Superior temporal gyrus (tissue), 1 donor: ENCODE data around the gene CDK19.
"Not testable (repeated sequence)": the region's sequence is repeated elsewhere in the genome, so short reads cannot be mapped to it uniquely, and the experiment has no call there.

Experiments used
- DNase-seq: peaks from one replicate; pipeline ENCODE4 v3.0.0-alpha.2; 2016; ENCODE audit errors: extremely low spot score

CDK19 gene

DNA sequence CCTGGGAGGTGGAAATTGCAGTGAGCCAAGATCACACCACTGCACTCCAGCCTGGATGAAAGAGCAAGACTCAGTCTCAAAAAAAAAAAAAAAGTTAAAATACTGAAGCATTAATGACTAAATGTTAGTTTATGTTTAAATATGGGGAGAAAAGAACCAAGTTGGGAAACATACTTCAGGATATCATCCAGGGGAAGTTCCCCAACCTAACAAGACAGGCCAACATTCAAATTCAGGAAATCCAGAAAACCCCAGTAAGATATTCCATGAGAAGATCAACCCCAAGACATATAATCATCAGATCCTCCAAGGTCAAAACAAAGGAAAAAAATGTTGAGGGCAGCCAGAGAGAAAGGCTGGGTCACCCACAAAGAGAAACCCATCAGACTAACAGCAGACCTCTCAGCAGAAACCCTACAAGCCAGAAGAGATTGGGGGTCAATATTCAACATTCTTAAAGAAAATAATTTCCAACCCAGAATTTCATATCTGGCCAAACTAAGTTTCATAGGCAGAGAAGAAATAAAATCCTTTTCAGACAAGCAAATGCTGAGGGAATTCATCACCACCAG is 237.6 kb downstream of the CDK19 start:
- not testable (repeated sequence) for DNase-seq

DNA sequence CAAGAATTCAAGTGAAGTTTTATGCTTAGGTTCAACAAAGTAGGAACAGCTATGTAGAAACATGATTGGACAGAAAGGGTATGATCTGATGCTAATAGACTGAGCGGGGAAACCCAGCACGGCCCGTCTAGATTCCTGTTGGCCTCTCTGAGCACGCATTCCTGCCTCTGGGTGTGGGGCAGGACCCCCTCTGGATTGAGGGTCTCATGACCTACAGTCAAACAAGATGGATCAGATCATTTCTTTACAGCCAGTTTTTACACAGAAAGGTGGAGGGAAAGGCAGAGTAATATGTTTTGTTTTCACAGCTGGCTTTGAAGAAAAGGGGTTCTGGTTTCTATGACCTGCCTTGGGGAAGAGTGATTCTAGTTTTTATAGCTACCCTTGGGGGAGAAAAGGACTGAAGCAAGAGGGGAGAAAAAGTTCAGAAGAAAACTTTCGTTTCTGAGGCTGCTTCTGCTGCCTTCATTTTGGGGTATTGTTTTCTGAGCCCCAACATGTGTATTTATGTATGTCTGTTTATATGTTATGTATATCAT is 239.3 kb downstream of the CDK19 start:
- DNase-seq = no peak

DNA sequence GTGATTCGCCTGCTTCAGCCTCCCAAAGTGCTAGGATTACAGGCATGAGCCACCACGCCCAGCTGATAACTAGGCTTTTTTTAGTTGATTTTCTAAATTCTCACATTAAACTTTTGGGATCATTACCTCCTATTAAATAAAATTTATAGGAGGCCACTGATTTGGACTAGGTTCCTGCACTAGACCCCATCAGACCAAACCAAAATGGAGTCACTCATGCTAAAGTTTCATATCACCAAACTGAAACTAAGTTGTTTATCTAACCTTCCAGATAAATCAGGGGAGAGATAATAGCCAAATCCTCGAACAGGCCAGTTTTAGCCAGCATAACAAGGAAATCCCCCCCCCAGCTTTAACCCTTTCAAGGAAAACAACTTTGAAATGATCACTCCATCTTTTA is 240.5 kb downstream of the CDK19 start:
- DNase-seq = no peak

DNA sequence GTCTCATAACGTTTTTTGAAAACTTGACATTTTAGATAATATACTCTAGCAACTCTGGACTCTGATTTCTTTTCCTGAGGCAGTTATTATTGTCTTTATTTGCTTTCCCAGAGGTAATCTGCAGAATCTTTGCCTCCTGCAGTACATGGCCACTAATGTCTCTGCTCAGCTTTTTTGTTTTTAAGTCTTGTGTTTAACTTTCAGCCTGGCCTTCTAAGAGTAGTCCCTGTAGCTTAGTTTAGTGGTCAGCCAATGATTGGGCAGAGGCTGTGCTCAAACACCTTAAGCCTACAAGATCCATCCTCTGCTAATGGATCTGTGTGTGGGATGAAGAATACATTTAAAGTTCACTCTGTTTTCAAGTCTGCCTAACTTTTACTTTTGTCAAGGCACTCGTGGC is 241.7 kb downstream of the CDK19 start:
- DNase-seq = no peak

DNA sequence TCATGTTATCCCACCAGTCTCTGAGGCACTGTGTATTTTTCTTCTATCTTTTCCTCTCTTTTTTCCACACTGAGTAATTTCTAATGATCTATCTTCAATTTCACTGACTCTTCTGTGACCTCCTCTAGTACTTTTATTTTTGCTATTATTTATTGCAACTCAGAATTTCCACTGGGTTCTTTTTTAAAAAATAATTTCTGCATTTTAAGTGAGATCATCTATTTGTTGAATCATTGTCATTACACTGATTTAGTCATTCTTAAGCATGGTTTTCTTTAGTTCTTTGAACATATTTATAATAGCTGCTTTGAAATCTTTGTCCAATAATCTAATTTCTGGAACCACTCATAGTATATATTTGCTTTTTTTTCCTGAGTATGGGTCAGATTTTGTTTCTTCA is 242.1 kb downstream of the CDK19 start:
- no peak for DNase-seq

DNA sequence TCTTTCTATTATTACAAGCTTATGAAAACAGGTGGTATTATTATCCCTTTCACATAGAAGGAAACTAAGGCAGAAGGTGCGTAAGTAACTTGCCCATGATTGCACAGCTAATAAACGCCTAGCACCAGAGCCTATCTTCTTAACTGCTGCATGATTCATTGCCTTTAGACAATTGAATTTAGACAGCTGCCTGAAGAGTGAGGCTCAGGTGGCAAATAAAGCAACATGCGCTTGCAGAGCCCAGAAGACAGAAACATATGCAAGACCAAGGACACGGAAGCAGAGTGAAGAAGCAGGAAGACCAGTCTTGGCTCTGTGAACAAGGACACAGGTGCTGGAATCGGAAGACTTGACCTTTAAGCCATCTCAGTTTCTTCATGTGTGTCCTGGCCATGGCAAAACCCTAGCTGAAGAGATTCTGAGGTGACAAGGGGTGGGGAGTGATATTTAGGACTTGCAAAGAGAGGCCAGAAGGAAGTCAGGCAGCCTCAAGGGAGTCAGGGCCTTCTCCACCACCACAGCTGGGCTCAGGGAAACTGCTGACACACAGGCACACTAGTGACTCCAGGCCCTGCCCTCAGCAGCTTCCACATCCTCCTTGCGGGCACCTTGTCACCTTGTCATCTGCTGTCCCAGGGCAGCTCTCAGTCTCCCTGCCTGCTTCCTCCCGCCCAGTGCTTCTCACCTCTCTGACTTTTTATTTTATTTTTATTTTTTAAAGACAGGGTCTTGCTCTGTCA is 247.1 kb downstream of the CDK19 start:
- no peak for DNase-seq

DNA sequence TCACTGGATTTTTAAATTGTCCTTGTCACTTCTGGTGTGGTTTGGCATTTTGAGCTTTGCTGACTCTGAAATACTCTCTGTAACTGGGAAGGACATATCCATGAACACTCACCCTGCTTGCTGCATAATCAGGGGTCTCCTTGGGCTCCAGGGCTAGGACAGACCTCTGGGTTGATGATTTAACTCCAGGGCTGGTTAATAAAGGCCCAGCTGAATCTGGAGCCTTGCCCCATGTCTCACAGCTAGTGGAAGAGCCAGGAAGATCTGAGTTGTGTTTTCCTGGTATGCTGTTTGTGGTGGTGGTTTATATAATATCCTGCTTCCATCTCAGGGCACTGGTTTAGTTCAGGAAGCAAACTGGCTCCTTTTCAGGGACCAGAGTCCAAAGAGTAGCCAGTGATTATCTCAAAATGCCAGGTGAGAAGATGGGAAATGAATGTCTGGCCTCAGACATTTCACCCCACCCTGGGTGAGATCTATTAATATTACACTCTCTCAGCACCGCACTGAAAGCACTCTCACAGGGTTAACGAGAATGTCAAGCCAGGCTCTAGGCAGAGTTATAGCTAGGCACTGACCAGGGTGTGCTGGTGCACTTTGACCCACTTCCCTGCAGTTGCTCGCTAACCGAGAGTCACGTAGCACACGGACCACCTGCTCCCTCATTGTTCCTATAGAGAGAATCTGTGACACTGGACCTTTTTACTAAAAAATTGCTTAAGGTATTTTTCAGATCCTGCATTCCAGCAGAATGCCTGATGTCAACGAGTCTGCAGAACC is 248.7 kb downstream of the CDK19 start:
- no peak for DNase-seq

DNA sequence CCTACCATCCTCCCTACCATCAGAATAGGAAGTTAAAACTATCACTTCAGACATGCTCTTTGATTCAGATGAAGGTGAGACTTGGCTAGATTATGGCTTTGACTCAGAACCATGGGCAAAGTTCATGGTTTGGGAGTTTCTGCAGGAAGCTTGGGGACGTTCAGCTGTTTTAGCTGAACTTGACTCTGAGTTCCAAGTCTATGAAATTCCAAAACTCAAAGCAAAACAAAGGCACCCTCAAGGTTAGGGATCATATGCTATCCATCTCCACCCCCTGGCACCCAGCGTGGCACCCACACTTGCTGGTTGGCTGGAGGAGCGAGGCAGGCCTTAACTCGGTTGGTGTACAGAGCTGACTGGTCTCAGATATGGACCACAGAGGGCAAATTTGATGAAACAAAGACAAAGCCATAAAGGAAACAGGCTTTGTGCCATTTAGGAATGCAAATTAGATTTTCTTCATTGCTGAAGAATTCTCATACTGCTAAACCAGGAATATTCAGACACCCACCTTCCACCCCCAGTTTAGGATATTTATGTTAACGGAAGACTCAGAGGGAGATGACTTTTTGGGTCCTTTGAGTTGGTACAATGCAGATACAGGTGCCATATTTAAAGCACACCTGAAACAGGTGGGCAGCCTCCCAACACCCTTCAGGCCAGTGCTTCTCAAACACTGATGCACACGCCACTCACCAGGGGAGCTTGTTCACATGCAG is 250.4 kb downstream of the CDK19 start:
- DNase-seq = no peak

DNA sequence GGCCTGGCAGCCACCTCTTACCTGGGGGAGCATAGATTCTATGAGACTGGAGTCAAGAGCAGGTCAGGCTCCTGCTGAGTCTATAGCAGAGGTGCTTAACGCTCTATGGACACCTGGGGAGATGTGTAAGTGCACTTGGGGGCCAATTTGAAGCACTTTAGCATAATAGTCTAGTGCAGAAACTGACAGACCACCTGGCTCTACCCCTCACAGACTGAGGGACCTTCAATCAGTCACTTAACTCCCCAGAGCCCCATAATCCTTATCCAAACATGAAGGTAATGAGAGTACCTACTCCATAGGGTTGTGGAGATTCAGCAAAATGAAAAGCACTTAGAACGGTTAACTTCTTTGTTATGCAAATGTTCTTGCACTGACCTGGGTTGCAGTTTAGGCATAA is 251.6 kb downstream of the CDK19 start:
- no peak for DNase-seq

DNA sequence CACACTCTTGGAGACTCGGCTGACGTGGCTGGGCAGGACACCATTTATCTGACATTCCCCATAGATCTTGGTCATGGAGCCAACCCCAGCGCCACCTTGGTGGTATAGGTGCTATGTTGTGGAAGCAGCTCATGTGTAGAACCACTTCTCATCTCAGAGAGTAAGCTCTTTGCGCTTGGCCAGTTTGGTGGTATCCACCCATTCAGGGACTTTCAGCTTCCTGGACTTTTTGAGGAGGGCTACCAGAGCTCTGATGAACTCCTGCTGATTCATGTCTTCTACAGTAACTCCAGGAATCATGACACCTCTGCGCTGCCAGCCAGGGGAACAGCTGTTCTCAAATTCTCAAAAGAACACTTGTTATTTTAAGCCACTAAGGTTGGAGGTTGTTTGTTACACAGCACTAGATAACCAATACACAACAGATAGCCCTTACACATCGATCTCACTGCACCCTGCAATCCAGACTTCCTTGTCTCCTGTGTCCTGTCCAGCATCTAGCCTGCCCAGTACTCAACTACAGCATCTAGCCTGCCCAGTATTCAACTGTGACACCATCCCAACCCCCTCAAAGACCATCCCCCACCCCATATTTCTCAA is 252.9 kb downstream of the CDK19 start:
- no peak for DNase-seq

DNA sequence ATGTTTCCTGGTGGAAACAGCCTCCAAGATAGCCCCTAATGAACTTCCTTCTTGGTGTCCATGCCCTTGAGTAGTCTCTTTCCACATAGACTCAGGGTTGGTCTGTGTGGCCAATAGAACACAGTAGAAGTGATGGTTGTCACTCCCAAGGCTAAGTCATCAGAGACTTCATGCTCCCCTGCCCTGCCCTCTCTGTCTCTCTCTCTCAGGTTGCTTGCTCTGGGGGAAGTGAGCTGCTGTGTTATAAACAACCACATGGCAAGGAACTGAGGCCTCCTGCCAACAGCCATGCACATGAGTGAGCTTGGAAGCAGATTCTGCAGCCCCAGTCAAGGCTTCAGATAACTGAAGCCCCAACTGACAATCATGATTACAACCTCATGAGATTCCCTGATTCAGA is 253.6 kb downstream of the CDK19 start:
- DNase-seq = no peak

DNA sequence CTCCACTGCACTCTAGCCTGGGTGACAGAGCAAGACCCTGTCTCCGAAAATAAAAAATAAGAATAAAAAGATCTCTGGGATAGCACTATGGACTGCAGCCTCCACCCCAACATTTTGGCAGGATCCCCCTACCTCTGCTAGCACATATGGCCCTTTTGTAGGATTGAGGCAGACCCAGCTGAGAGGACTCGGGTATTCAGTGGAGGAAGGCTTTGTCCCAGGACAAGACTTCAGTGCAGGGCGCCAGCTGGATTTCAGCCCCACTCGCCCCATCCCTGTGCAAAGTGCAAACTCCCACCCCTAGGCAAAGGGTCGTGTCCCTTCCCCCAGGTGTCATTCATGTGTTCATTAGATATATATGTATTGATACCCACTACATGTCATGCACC is 254.3 kb downstream of the CDK19 start:
- no peak for DNase-seq

DNA sequence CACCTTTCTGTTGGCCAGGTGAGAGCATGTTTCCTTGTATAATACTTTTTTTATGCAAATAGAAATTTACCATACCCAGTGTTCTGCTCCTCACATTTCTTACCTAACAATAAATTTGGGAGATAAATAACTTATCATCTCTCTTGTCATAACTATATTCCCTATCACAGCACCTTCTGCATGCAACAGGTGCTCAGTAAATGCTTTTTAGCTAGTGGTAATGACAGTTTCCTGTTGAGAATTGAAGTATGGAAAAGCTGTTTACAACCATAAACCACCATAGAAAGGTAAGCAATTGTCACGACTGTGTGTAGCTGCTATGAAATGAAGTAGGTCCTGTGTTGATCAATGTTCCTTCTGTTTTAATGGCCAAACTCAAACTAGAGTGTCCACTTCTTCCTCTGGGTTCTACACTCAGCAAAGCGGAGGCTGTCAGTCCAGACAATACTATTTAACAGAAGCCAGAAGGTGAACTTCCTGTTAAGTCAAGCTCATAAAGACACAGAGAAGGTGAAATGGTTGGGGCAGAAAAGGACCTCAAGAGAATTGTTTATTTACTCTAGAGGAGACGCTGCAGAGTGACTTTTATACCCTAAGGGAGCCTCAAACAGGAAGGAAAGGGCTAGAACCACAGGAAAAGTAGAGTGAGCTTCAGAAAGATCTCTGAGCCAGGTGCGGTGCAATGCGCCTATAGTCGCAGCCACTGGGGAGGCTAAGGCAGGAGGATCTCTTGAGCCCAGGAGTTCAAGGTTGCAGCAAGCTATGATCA is 254.8 kb downstream of the CDK19 start:
- no peak for DNase-seq
